ENCODE measurements around the gene ARNT2.
"Not testable (repeated sequence)": the region's sequence is repeated elsewhere in the genome, so short reads cannot be mapped to it uniquely, and the experiment has no call there.

The ARNT2 gene

DNA sequence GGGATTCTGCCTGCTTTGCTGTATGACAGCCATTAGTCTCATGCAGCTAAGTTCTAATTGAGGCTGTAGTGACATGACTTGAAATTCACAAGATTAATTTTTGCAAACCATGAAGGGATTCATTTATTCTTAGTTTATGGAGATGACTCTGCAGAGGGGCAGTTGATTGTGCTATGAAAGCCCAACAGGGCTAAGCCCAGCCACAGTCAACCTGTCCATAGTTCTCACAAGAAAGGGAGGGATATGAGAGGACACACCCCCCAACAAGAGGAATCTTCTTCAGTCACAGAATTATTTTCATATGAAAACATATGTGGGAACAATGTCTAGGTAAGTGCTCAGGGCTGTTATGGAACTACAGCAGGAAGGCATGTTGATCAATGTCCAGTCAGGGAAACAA is 229.0 kb downstream of the ARNT2 start:
- no peak for DNase-seq

DNA sequence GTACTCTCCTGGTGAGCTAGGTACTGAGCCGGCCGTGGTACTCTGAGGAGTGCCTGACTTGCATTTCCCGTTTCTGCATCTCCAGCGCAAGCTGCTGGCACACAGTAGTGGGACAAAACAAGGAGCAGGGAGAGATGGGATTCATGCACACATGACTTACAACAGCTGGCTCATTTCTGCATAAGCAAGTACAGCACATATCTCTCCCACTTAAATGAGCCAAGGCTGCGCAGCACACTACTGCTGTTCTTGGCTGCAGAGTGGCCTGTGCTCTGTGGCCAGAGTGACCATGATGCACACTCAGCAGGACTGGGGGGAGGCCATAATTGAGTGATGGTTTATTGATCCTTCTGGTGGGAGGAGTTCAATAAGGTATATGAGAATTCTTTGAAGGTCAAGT is 231.8 kb downstream of the ARNT2 start:
- no peak for DNase-seq

DNA sequence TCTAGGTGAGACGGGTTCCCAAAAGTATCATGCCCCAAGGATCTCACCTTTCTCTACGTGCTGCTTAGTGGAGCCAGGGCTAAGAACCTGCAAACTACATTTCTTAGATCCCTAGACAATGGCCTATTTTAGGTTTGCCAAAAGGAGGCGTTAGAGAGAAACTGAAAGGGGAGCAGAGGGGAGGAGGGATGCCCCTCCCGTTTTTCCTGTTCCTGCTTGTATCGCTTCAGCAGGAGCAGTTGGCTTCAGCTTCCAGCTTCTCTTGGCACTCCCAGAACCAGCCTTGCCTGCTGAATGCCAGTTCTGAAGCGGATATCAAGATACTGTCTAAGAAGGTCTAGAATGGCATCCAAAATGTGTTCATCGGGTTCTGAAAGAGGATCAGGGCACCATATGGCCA is 232.5 kb downstream of the ARNT2 start:
- DNase-seq = no peak

DNA sequence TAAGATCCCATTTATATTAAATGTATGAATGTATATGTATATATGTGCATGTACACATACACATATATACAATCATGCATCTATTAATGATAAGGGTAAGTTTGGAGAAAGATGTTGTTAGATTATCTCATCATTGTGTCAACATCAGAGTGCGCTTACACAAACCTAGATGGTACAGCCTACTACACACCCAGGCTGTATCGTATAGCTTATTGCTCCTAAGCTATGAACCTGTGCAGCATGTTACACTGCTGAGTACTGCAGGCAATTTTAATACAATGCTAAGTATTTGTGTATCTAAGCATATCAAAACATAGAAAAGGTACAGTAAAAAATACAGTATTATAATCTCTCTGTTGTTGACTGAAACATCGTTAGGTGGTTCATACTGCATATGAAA is 233.6 kb downstream of the ARNT2 start:
- no peak for DNase-seq

DNA sequence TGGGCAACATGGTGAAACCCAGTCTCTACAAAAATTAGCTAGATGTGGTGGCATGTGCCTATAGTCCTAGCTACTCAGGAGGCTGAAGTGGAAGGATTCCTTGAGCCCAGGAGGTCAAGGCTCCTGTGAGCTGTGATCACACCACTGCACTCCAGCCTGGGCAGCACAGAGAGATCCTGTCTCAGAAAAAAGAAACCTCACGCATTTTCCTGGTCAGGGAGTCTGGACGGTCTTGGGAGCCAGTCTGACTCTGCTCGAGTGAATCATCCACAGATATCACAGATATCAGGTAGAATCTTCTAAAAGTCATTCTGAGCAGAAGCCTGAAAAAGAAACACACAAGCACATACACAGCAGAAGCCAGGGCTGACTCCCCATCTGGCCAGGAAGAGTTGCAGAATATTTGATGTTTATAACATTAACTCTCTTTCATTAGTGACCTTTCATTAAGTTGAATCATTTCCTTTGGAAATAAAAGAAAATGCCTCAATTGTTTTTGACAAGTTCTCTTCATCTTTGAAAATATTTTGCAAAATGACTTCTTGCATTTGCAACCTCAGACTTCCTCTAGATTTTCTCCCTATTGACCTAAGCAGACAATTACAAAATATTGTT is 234.5 kb downstream of the ARNT2 start:
- no peak for DNase-seq

DNA sequence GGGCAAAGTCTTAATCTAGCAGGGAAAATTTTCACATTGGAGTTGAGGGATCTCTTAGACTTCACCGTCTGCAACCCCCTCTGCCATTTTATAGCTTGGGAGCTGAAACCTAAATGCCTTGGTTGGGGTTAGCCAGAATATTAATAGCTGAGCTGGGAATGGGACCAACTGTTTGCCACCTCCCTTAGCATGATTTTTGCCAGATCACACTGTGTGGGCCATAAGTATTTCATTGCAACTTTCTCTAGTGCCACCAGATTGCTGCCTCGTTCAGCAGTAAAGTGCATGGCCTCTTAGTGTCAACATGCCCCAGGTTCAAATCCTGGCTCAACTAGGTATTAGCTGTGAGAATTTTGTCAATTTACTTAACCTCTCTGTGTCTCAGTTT is 235.0 kb downstream of the ARNT2 start:
- DNase-seq = no peak

DNA sequence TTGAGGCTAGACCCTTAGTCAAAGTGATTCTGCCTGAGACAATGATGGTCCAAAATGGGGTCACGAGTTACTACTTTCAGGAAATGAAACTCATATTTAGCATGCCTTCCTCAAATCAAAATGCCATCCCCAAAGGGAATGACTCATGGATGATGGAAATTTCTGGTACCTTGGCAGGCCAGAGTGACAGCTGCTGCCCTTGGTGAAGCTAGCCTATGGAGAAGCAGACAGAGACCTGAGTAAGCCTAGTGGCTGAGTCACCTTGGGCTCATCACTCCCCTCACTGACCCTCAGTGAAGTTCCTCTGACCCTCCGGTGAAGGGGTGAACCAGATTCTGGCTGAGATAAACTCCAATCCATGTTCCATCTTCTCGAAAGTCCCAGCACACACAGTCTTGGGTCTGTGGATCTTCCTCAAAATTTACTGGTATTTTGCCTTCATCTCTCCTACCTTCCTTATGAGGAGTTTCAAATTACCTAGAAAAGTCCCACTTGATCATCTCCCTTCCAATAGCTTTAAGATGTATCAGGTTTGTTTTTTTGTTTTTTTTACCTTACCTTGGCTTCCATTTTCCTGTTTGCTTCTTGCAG is 236.4 kb downstream of the ARNT2 start:
- no peak for DNase-seq

DNA sequence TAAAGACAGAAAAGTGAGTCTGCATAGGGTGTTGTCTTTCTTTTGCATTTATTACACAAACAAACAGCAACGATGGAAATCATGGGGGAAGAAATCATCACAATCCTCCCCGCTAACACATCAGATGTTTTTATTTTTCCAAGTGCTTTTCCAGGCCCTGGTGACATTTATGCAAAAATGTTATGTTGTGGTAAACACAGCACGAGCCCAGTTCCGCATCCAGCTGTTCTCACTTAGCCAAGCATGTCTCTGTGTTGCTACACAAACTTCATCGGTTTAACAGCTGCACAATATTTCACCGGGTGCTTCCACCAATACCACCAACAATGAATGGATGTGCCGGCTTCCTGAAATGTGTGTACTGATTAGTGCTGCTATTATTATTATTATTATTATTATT is 237.2 kb downstream of the ARNT2 start:
- DNase-seq = no peak

DNA sequence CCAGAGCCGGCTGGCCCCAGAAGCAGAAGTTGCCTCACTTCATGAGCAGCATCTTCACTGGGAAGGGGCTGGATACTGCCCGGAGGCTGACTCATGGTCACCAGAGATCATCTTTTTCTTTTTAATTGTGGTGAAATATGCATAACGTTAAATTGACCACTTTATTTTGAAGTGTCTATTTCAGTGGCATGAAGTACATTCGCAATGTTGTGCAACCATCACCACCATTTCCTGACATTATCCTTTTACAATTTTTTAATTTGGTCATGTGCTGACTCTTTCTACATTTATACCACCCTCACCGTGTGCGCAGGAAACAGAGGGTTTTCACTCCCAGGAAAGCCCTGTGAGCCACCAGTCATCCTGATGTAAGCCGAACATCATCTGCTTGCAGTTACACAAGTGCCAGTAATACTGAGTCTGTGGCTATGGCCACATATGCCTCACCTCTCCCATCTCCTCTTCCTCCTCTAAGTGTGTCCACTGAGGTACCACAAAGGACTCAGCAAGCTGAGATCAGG is 239.3 kb downstream of the ARNT2 start:
- no peak for DNase-seq

DNA sequence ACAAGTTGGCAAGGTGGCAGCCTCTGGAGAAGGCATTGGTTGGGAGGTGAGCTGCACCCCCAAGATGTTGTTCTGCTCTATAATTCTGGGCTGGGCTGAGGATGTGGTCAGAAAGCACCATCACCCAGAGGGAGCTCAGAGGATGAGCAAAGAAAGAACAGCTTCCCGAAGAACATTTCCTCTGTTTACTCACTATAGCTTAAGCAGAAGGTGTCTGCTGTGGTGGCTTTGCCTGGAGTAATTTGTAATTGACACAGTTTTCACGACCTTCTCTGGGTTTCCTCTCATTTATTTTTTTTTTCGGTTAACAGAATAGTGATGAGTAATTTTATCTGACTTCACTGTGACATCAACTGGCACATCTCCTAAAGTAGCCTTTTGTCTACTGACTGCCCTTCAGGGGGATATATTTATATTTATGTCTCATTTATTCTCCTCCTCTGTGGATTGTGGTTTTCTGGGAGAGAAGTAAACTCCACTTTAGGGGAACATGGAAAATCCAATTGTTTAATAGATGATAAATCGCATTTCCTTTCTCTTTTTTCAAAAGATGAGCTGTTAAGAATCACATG is 241.4 kb downstream of the ARNT2 start:
- DNase-seq = no peak

DNA sequence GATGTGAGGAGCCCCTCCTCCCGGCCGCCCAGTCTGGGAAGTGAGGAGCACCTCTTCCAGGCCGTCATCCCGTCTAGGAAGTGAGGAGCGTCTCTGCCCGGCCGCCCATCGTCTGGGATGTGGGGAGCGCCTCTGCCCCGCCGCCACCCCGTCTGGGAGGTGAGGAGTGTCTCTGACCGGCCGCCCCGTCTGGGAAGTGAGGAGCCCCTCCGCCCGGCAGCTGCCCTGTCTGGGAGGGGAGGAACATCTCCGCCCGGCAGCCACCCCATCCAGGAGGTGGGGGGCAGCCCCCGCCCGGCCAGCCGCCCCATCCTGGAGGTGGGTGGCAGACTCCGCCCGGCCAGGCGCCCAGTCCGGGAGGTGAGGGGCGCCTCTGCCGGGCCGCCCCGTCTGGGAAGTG is 243.2 kb downstream of the ARNT2 start:
- not testable (repeated sequence) for DNase-seq

Measured in activated gamma-delta T cell treated with Interleukin-2 at 50 U/mL for 16 hours (primary cell).